AG08395 (cell line): ENCODE data around the gene FYTTD1.
"Not testable (repeated sequence)": the region's sequence is repeated elsewhere in the genome, so short reads cannot be mapped to it uniquely, and the experiment has no call there.

ENCODE experiments used
- DNase-seq: peaks from one replicate; pipeline ENCODE4 v3.0.0; 2012; ENCODE audit warnings: mixed read lengths, low spot score

FYTTD1 gene, protein sequence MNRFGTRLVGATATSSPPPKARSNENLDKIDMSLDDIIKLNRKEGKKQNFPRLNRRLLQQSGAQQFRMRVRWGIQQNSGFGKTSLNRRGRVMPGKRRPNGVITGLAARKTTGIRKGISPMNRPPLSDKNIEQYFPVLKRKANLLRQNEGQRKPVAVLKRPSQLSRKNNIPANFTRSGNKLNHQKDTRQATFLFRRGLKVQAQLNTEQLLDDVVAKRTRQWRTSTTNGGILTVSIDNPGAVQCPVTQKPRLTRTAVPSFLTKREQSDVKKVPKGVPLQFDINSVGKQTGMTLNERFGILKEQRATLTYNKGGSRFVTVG

DNA sequence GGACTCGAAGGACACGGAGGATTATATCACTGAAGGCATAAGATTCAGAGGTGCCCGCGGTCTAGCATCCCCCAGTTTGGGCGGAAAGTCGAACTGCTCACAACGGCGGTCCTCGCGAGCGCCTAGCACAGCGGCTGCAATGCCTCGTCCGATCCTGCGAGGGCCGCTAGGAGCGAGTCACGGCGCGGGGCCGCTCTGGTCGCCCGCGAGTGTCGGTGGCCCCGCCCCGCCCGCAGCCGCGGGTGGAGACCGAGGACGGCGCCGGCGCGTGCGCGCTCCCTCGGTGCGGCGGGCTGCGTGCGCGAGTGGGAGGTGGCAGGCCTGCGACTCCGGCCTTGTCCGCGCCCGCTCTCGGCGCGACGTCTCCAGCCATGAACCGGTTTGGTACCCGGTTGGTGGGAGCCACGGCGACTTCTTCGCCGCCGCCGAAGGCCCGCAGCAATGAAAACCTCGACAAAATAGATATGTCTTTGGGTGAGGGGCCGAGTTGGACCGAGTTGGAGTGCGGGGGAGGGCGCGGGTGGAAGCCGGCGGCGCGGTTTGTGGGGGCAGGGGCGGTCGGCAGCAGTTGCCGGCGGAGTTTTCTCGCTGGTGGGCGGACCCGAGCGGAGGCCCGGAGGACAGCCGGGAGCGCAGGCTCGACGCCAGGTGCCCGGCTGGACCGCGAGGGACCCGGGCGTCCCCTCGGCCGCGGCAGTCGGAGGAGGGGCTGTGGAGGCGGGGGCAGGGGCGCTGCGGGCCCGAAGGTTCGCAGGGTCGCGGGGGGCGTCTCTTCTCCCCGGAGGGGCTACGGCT, at the start of gene FYTTD1:
FYTTD1 (plus strand) TSS at position 283 of the 795 bp plus-strand sequence; CDS start at position 372, 89 bp downstream.
- DNase-seq = peak; percentile 96

DNA sequence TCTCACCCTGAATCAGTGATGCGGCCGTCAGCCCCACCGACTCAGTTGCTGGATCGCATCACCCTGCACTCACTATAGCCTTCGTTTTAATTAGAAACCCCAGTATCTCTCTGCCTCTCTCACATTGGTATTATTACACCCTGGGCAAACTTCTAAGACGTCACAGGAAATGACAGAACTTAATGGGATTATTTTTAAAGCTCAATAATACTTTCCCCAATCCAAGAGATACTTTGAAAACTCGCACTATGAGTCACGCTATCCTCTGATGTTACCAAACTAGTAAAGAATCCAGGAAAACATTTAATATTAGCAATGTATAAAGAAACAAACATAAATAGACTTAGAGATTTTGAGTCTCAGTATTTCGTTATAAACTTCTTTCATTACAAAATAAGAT, 49.6 kb upstream of the FYTTD1 start:
- DNase-seq = no peak

DNA sequence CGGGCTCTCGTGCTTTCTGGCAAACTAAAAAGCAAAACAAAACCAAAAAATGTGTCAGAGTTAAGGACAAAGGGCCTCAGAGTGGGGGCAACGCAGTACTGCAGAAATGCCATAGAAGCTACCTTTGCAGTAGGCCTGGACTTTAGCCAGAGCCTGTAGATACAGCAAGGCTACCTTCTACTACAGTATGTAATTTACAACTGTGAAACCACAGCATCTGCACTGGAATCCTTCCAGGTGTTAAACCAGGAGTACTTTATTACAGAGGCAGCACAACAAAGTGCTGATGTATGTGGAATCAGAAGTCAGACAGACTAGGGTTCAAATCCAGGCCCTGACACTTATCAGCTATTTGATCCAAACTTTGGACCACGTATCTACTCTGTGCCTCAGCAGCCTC, 47.8 kb upstream of the FYTTD1 start:
- DNase-seq = no peak

DNA sequence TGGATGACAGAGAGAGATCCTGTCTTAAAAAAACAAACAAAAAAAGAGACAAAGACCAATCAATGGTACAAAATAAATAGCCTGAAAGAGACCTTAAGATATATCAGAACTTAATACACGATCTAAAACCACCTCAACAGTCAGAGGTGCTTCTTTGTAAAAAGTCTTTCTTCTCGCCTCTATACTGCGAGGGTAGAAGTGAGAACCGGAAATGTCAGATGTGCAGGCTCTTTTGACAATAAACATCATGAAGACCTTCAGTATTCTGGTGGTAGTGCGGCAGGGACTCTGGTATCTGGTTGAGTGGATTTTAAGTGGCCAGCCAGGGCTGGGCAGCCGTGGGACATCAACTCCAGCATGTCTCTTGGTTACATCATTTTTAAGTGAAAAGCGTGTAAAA, 43.0 kb upstream of the FYTTD1 start:
- DNase-seq = no peak

DNA sequence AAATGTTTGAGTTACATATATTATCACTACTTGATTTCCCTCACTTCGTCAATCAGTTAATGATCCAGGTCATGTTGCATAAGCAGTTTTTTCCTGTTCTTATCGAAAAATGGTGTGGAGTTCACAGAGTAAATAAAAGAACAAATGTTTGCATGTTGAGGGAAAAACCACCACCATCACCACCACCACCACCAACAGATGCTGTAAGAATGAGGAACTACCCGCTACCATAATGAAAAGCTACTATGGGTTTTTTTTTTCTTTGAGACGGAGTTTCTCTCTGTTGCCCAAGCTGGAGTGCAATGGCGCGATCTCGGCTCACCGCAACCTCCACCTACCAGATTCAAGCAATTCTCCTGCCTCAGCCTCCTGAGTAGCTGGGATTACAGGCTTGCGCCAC, 40.5 kb upstream of the FYTTD1 start:
- no peak for DNase-seq

DNA sequence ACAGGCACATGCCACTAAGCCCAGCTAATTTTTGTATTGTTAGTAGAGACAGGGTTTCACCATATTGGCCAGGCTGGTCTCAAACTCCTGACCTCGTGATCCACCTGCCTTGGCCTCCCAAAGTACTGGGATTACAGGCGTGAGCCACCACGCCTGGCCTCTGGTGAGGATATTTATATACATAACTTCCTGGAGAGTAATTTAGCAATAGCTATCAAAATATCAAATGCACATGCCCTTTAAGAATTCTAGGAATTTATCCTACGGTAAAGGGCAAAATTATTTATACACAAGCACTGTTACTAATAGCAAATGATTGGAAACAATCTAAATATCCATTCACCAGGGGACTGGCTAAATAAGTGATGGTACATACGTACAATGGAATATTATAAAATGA, 38.7 kb upstream of the FYTTD1 start:
- not testable (repeated sequence) for DNase-seq

DNA sequence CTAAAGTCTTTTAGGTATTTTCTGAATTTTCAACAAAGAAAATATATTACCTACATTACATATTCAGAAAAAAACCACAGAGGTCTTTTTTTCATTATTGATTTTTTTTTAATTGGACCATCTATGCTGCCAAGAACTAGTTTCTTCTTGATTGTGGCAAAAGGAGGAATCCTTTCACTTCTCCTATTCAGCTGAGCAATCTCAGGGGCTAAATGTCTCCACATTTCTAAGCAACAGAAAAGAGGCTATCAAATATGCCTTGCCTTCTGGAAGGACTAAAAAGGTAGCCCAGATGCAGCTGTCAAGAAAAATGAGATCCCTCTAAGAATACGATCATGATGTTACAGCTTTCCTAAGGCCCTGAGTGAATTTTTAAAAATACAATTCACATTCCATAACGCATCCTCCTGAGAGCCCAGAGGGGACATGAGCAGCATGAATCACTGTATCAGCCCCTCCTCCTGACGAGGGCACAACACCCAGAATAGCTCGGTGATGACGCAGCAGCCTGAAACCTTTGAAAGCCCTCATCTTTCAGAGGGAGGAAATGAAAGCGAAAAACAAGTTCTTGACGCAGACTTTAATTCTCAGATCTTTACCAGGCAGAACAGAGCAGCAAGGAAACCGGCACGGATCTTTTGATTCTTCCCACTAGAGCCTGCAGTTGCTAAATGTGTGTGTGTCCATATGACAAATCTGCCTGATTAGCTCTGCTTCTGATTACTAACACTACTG, 37.5 kb upstream of the FYTTD1 start:
- DNase-seq = peak; percentile 94

DNA sequence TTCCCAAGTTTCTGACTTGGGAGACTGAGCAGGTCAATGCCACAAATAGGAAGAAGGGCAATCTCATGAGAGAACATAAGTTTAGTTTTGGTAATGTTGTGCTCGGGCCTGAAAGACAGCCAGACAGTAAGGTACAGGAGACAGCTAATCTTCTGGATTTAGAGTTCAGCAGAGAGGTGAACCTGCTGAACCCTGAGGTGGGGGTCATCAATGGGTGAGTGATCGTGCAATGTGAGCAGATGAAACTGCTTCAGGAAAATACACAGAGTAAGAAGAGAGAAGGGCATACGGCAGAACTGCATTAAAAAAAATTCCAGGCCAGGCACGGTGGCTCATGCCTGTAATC, 36.2 kb upstream of the FYTTD1 start:
- no peak for DNase-seq

DNA sequence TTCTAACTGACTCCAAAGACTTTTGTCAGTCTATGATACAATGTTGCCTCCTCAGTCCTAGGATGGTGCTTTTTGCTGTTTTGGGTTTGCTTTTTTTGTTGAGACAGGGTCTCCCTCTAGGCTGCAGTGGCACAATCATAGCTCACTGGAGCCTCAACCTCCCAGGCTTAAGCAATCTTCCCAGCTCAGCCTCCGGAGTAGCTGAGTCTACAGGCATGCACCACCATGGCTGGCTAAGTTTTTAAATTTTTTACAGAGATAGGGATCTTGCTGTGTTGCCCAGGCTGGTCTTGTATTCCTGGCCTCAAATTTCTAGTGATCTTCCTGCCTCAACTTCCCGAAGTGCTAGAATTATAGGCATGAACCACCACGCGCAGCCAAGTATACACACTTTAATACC, 35.4 kb upstream of the FYTTD1 start:
- no peak for DNase-seq

DNA sequence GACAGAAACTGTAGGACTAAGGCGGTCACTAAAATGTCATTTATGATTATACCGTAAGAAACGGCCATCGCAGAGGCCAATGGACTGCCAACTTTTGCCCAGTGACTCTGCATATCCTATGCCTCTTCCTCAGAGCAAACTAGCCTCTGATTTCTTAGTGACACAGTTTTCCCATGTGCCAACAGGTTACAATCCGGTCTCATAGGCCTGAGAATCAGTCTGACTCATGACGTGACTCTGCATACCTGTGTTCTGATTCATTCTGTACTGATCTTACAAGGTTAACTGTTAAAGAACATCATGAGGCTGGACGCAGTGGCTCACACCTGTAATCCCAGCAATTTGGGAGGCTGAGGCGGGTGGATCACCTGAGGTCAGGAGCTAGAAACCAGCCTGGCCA, 30.8 kb upstream of the FYTTD1 start:
- DNase-seq = peak; percentile 67

DNA sequence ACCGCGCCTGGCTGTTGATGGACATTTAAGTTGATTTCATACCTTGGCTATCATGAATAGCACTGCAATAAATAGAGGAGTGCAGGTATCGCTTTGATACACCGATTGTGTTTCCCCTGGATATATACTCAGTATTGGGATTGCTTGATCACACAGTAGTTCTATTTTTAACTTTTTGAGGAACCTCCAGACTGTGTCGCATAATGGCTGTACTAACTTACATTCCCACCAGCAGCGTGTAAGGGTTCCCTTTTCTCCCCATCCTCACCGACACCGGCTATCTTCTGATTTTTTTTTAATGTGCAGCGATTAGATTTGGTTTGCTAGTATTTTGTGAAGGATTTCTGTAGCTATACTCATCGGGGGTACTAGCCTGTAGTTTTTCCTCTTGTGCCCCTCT, 29.0 kb upstream of the FYTTD1 start:
- no peak for DNase-seq

DNA sequence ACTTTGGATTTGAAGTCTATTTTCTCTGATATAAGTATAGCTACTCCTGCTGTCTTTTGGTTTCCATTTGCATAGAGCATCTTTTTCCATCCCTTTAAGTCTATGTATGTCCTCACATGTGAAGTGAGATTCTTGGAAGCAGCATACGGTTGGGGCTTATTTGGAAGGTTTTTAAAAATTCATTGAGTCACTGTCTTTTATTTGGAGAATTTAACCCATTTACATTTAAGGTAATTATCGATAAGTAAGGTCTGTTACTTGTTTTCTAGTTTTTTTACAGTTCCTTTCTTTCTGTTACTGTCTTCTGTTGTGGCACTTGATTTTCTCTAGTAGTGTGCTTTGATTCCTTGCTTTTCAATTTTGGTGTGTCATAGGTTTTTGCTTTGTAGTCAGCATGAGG, 26.9 kb upstream of the FYTTD1 start:
- DNase-seq = no peak

DNA sequence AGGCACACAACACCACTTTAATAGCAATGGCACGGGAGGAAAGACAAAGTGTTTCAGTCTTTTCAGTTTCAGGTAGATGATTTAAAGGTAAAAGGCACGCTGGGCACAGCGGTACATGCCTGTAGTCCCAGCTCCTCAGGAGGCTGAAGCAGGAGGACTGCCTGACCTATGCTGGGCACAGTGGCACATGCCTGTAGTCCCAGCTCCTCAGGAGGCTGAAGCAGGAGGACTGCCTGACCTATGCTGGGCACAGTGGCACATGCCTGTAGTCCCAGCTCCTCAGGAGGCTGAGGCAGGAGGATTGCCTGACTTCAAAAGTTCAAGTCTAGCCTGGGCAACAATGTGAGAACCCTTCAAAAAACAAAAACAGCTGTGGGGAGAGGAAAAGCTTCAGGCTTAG, 21.8 kb upstream of the FYTTD1 start:
- not testable (repeated sequence) for DNase-seq

DNA sequence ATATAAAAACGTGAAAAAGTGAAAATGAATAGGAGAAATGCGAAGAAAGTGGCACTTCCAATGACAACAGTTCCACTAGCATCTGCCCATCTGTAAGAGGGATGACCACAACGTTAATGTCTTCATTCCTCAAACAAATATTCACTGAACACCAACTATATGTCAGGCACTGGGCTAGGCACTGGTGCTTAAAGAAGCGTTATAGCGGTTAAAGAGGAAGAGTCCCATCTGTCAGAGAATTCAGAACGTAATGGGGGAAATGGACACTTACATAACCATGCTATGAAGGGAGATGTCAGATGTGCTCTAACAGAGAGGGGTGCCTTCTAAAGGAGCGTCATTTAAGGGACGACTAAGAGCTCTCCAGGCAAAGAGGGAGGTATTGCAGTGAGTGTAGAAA, 21.2 kb upstream of the FYTTD1 start:
- no peak for DNase-seq

DNA sequence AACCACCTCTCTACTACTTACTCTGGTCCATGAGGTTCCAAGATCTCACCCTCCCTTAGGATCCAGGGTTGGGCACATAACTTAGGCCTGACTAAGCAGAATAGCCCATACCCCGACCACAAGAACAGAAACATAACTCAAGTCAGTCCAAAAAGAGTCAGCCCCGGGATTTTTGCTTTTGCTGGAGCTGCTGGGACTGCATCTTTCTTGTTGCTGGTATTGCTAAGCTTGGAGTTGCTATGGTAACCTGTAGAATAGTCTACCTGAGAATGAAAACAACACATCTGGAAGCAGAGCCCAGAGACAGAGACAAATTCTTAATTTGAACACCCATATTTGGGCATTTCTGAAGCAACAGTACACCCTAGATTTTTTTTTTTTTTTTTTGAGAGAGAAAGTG, 19.5 kb upstream of the FYTTD1 start:
- peak; percentile 86 for DNase-seq

DNA sequence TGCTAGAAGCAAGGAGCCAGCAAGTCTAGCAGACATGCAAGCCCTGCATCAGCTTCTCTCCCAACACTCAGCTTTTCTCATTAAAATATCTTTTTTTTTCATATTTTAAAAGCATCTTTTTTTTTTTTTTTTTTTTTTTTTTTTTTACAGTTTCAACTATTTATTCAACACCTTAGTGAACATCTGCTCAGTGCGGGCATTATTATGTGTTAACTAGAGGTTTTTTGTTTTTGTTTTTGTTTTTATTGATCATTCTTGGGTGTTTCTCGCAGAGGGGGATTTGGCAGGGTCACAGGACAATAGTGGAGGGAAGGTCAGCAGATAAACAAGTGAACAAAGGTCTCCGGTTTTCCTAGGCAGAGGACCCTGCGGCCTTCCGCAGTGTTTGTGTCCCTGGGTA, 18.9 kb upstream of the FYTTD1 start:
- not testable (repeated sequence) for DNase-seq

DNA sequence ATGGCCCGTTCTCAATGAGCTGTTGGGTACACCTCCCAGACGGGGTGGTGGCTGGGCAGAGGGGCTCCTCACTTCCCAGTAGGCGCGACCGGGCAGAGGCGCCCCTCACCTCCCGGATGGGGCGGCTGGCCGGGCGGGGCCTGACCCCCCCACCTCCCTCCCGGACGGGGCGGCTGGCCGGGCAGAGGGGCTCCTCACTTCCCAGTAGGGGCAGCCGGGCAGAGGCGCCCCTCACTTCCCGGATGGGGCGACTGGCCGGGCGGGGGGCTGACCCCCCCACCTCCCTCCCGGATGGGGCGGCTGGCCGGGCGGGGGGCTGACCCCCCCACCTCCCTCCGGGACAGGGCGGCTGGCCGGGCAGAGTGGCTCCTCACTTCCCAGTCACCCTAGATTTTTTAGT, 18.2 kb upstream of the FYTTD1 start:
- DNase-seq = not testable (repeated sequence)

DNA sequence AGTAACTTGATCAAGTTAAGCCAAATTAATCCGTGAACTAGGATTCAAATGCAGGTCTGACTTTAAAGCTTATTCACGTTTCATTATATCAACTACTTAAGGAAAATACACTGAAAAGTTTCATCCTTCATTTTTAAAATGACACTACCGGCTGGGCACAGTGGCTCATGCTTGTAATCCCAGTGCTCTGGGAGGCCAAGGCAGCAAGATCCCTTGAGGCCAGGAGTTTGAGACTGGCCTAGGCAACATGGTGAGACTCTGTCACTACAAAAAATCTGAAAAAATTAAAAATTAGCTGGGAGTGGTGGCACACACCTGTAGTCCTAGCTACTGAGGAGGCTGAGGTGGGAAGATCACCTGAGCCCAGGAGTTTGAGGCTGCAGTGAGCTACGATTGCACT, 16.6 kb upstream of the FYTTD1 start:
- DNase-seq = no peak

DNA sequence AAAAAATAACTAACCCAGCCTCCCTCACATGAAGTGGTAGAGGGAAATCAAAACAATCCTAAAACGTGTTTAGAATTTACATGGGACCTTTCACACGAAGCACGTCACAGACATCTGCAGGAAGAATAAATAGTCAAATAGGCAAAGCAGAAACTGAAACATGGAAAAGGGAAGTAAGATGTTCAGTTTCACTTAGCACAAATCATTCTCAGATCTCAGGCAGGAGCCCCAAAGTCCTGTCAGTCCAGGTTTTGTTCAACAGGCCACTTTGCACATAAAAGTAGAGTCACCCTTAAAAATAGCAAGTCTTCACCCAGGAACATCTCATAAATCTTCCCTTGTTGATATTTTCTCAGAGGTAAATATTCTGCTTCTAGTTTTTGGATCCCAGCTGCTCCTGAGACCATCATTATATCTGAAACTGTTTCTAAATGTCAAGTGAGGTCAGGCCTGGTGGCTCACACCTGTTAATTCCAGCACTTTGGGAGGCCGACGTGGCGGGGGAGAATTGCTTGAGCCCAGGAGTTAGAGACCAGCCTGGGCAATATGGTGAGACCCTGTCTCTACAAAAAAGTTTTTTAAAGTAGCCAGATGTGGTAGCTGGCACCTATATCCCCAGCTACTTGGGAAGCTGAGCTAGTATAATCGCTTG, 14.9 kb upstream of the FYTTD1 start:
- no peak for DNase-seq

DNA sequence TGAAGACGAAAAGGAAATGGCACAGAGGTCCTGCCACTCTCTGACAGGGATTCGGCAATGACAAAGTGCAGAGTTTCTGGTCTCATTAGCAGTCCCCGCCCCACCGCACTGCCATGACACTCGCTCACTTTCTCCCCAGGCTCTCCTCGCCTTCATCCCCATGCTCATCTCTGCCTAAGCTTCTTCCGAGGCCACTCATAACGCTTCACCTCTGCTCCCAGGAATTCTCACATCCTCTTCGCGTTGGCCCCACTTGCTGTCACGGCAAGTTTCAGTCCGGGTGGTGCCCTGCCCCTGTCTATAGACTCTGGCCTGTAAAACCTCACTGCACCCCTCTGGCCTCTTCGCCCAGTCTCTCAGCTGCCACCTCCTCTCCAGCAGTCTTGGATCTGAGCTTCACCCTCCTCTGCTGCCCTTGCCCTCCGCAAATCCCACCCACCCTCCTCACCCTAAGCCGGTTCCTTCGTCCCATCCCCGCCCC, 13.6 kb upstream of the FYTTD1 start:
- DNase-seq = peak; percentile 19

DNA sequence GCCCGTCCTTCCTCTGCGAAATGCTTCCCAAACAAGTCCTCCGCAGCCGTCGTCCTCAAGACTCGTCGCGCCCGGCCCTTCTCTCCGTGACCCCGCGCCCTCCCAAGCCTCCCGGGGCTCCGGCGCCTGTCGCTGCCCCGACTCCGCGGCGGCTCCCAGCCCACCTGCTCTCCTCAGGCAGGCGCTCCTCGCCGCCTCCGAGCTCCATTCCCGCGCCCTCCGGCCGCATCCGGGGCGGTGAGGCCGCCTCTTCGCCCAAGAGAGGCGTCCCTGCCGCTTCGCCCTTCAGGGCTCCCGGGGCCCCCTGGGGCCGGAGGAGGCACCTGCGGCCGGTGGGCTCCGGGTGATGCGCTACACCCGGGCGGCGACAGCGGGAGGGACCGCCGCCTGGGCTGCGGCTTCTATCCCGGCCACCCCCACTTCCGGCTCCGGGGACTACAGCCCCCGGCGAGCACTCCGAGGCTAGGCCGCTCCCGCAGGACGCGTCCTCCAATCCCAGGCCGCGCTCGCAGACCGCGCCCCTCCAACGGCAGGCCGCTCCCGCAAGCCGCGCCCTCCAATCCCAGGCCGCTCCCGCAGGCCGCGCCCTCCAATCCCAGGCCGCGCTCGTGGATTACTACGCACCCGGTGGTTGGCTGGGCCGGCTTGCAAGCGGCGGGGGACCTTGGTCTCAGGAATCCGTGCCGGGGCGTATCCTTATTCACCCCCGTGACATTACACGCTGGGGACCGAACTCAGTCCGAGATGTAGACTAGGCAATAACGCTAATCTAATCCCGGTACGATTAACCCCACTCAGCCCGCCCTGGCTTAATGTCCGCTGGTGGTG, 13.0 kb upstream of the FYTTD1 start, which contains the start of gene RUBCN:
RUBCN (minus strand) TSS at position 414 of the 828 bp plus-strand sequence; CDS start at position 229, 185 bp downstream.
- peak; percentile 96 for DNase-seq
